ENCODE measurements around the gene GPHA2.

DNA sequence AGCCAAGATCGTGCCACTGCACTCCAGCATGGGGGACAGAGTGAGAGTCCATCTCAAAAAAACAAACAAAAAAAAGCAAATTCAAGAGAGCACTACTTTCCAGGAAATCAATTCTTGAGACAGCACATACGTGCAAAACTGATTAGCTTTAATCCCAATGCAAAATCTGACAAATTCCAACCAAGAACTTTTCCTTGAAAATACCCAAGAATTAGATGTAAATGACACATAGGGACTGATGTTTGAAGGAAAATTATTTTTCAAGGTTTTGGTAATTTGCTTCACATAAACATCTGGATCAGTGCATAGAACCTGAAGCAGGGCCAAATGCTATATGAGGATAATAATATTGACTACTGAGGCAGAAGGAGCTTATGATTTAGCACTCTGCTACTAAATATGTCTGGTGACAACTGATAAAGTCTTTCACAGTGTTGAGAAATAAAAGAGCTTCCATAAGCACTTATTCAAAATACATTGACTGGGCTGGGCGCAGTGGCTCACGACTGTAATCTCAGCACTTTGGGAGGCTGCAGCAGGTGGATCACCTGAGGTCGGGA is 27.5 kb upstream of the GPHA2 start:
- TF ChIP-seq CTCF (IDR thresholded peaks at IDR 0.05) (no peak), EP300 (IDR thresholded peaks at IDR 0.05) (no peak)

All from ovary (tissue), 3 donors.